SK-N-SH (cell line): ENCODE data around the gene BBIP1. TPM values are rescaled to one million over a fixed set of nuclear protein-coding genes. Genes with fewer than 3 reads are reported as not detected.

Experiments
- CTCF ChIA-PET: fragments of 300-600, 350-600 bp; formaldehyde crosslinking; extraction: SDS; loops from one replicate; lab custom pipeline; 2021; lab: Yijun Ruan, JAX
- POLR2A ChIA-PET: fragments of 350-600 bp; sonication (Branson Sonifier 250); formaldehyde crosslinking; extraction: SDS; loops from one replicate; lab custom pipeline; 2020; ENCODE audit warnings: antibody characterized with exemption, inconsistent platforms; lab: Yijun Ruan, JAX
- DNase-seq: peaks from one replicate; pipeline ENCODE4 v3.0.0; 2012
- H2AFZ ChIP-seq: fragments of 200-600 bp; sonication (generic); 2 replicates; pipeline ENCODE4 v1.8.1; 2016; ENCODE audit warnings: antibody characterized with exemption, mild to moderate bottlenecking, low read depth
- H3F3A ChIP-seq: fragments of 200-600 bp; sonication (generic); replicated peaks from 2 replicates; pipeline ENCODE3; 2016; ENCODE audit warnings: antibody characterized with exemption, mild to moderate bottlenecking; ENCODE audit not compliant: insufficient read depth
- H3K27ac ChIP-seq, 2 experiments: fragments of 200-500 bp in 1 of 2; fragments of 200-600 bp in 1 of 2; sonication (Bioruptor generic) in 1 of 2; sonication (generic), shearing (Covaris generic) in 1 of 2; 2 replicates each; pipeline versions ENCODE4 v1.5.1 to v1.6.1; 2014 to 2016; ENCODE audit warnings: low read depth in 2 of 2, inconsistent platforms in 1 of 2, low read length in 1 of 2, mild to moderate bottlenecking in 1 of 2, mixed read lengths in 1 of 2
- H3K27me3 ChIP-seq: fragments of 200-600 bp; sonication (generic), shearing (Covaris generic); 2 replicates; pipeline ENCODE4 v1.6.1; 2016; ENCODE audit warnings: mixed run types; ENCODE audit not compliant: insufficient read depth
- H3K36me3 ChIP-seq, 2 experiments: fragments of 200-500 bp in 1 of 2; fragments of 200-600 bp in 1 of 2; sonication (Bioruptor generic) in 1 of 2; sonication (generic) in 1 of 2; replicated peaks in 1 of 2; 2 replicates each; pipeline versions ENCODE3 to v1.5.1; 2014 to 2016; ENCODE audit warnings: low read length in 1 of 2, mild to moderate bottlenecking in 1 of 2; ENCODE audit not compliant: insufficient read depth in 2 of 2, control insufficient read depth in 1 of 2
- H3K4me1 ChIP-seq, 2 experiments: fragments of 200-500 bp in 1 of 2; fragments of 200-600 bp in 1 of 2; sonication (Bioruptor generic) in 1 of 2; sonication (generic), shearing (Covaris generic) in 1 of 2; 2 replicates each; pipeline versions ENCODE4 v1.5.1 to v1.6.1; 2014 to 2016; ENCODE audit warnings: low read depth in 1 of 2, low read length in 1 of 2, mixed run types in 1 of 2; ENCODE audit not compliant: insufficient read depth in 2 of 2, control insufficient read depth in 1 of 2
- H3K4me2 ChIP-seq: fragments of 200-600 bp; sonication (generic), shearing (Covaris generic); 2 replicates; pipeline ENCODE4 v1.6.1; 2017; ENCODE audit warnings: mixed run types
- H3K4me3 ChIP-seq, 2 experiments: fragments of 200-500 bp in 1 of 2; fragments of 200-600 bp in 1 of 2; sonication (Bioruptor generic) in 1 of 2; sonication (generic), shearing (Covaris generic) in 1 of 2; 2 replicates each; pipeline versions ENCODE4 v1.5.1 to v1.8.1; 2014 to 2016; ENCODE audit warnings: low read depth in 2 of 2, inconsistent platforms in 1 of 2, low read length in 1 of 2, mild to moderate bottlenecking in 1 of 2, mixed read lengths in 1 of 2, moderate library complexity in 1 of 2
- H3K79me2 ChIP-seq: fragments of 200-600 bp; sonication (generic); 2 replicates; pipeline ENCODE4 v1.8.1; 2017; ENCODE audit warnings: mild to moderate bottlenecking; ENCODE audit not compliant: insufficient read depth
- H3K9ac ChIP-seq: fragments of 200-600 bp; sonication (generic); 2 replicates; pipeline ENCODE4 v1.6.1; 2017; ENCODE audit warnings: mixed run types
- H3K9me2 ChIP-seq: fragments of 200-600 bp; sonication (generic); 2 replicates; pipeline ENCODE4 v1.6.1; 2017; ENCODE audit warnings: mixed run types
- H3K9me3 ChIP-seq: fragments of 200-600 bp; sonication (generic); 2 replicates; pipeline ENCODE4 v1.6.1; 2017; ENCODE audit warnings: mixed run types, mild to moderate bottlenecking, moderate library complexity
- H4K20me1 ChIP-seq: fragments of 200-600 bp; sonication (generic); 2 replicates; pipeline ENCODE4 v1.6.1; 2017; ENCODE audit warnings: mild to moderate bottlenecking, mixed run types; ENCODE audit not compliant: insufficient read depth
- CHD2 ChIP-seq: fragments of 150-350 bp; IDR thresholded peaks from 2 replicates; pipeline ENCODE4 v1.6.1; 2018; ENCODE audit warnings: low read length; ENCODE audit not compliant: partially characterized antibody
- CTCF ChIP-seq: fragments of 200-600 bp; sonication (generic); IDR thresholded peaks from 2 replicates; pipeline ENCODE4 v1.6.1; 2017; ENCODE audit warnings: antibody characterized with exemption, mild to moderate bottlenecking, moderate library complexity
- EP300 ChIP-seq, 2 experiments: IDR thresholded peaks; 2 replicates each; pipeline versions ENCODE4 v1.4.0 to v1.6.1; 2012; ENCODE audit warnings: borderline replicate concordance in 1 of 2, low read depth in 1 of 2, low read length in 1 of 2
- EZH2phosphoT487 ChIP-seq: fragments of 200-600 bp; sonication (generic); IDR thresholded peaks from 2 replicates; pipeline ENCODE4 v1.6.1; 2017; ENCODE audit warnings: low read depth, mixed run types, mild to moderate bottlenecking, antibody characterized with exemption, moderate library complexity, borderline replicate concordance
- FOSL2 ChIP-seq: IDR thresholded peaks from 2 replicates; pipeline ENCODE4 v1.4.0; 2012; ENCODE audit warnings: low read depth, mild to moderate bottlenecking, moderate library complexity, borderline replicate concordance
- GATA2 ChIP-seq: sonication (generic); formaldehyde crosslinking; IDR thresholded peaks from 2 replicates; pipeline ENCODE4 v1.5.0; 2020; ENCODE audit warnings: mild to moderate bottlenecking, missing genetic modification reagents
- IRF3 ChIP-seq: fragments of 150-350 bp; IDR thresholded peaks from 2 replicates; pipeline ENCODE4 v1.6.1; 2016; ENCODE audit warnings: mild to moderate bottlenecking, low read depth, low read length
- JUND ChIP-seq: IDR thresholded peaks from 2 replicates; pipeline ENCODE4 v1.4.0; 2012
- MAX ChIP-seq: IDR thresholded peaks from 2 replicates; pipeline ENCODE4 v1.4.0; 2012; ENCODE audit warnings: low read depth
- MEF2A ChIP-seq: IDR thresholded peaks from 2 replicates; pipeline ENCODE4 v1.4.0; 2012; ENCODE audit warnings: low read depth, borderline replicate concordance
- MXI1 ChIP-seq: IDR thresholded peaks from 2 replicates; pipeline ENCODE4 v1.6.1; 2012; ENCODE audit warnings: mild to moderate bottlenecking, low read depth, low read length, improper control_type of control experiment
- NRF1 ChIP-seq: IDR thresholded peaks from 2 replicates; pipeline ENCODE4 v1.6.1; 2012; ENCODE audit warnings: low read depth, mild to moderate bottlenecking, low read length
- RAD21 ChIP-seq: IDR thresholded peaks from 2 replicates; pipeline ENCODE4 v1.6.1; 2012; ENCODE audit warnings: mild to moderate bottlenecking, low read length
- RCOR1 ChIP-seq: fragments of 150-350 bp; IDR thresholded peaks from 2 replicates; pipeline ENCODE4 v1.6.1; 2017; ENCODE audit warnings: antibody characterized with exemption, low read length
- RFX5 ChIP-seq: IDR thresholded peaks from 2 replicates; pipeline ENCODE4 v1.6.1; 2012; ENCODE audit warnings: mild to moderate bottlenecking, improper control_type of control experiment, low read length
- SMC3 ChIP-seq: IDR thresholded peaks from 2 replicates; pipeline ENCODE4 v1.6.1; 2012; ENCODE audit warnings: low read depth, low read length, improper control_type of control experiment
- TAF1 ChIP-seq: IDR thresholded peaks from 2 replicates; pipeline ENCODE4 v1.6.1; 2012; ENCODE audit warnings: low read depth, mild to moderate bottlenecking, low read length, moderate library complexity, borderline replicate concordance
- TCF12 ChIP-seq: IDR thresholded peaks from 2 replicates; pipeline ENCODE4 v1.4.0; 2012
- ZBTB33 ChIP-seq: IDR thresholded peaks from 2 replicates; pipeline ENCODE4 v1.4.0; 2012; ENCODE audit warnings: low read depth, borderline replicate concordance
- WGBS: methylation state at CpG from one replicate; pipeline ENCODE4 v1.1.6; 2017; ENCODE audit warnings: low lambda C conversion rate; 5-methylcytosine and 5-hydroxymethylcytosine counted together
- polyA plus RNA-seq, 3 experiments: library from polyadenylated mRNA; depleted of rRNA; stranded (reverse); fragments of >200 nt; gene quantifications; 2 replicates each; pipeline ENCODE4 v1.2.3, GENCODE V29; 2012

BBIP1 gene
- polyA plus RNA-seq, 1 of the 3 experiments (the other 2 are of a cell fraction): 16.2 TPM

GRCh38 chr10:110918643-110919348 lies at the start of gene BBIP1 (continued):
- TF ChIP-seq RCOR1 (no peak), MAX (peak; percentile 50; the same call in 1 of the 2 replicates), GATA2 (CRISPR knock-in tag) (no peak), MEF2A (peak; percentile 19; the same call in 1 of the 2 replicates), FOSL2 (no peak), SMC3 (no peak), MXI1 (peak; percentile 45; the same call in 1 of the 2 replicates), TCF12 (peak; percentile 20; the same call in 1 of the 2 replicates), ZBTB33 (peak; percentile 42; the same call in 1 of the 2 replicates), RAD21 (no peak), CHD2 (peak; percentile 58), NRF1 (no peak)
- TF ChIP-seq, all 33 proteins: peak for 17

GRCh38 chr10:110967645-110968044 lies 48.7 kb upstream of the BBIP1 start:
- Histone ChIP-seq H2AFZ (no peak overlapping the region), H3K36me3 (peaks cover 11 to 38% of the 10 kb centered on the region in 2 experiments), H3K9ac (no peak overlapping the region), H3K4me3 (no peak overlapping the region), H3K9me2 (no peaks in the 10 kb centered on the region), H3K27ac (no peak overlapping the region), H3K9me3 (no peaks in the 10 kb centered on the region), H3F3A (no peaks in the 10 kb centered on the region), H3K4me1 (peaks cover 0 to 11% of the 10 kb centered on the region in 2 experiments; a peak in 1 of 4 replicates), H4K20me1 (peaks cover 34% of the 10 kb centered on the region), H3K4me2 (no peak overlapping the region), H3K79me2 (peaks cover 94% of the 10 kb centered on the region), H3K27me3 (no peaks in the 10 kb centered on the region)
- POLR2A ChIA-PET: no interaction called here
- no peak for DNase-seq
- WGBS: 2% methylated on average over 1 of the region's 1 CpG
- CTCF ChIA-PET: no interaction called here
- TF ChIP-seq RFX5: no peak
- no peak for TF ChIP-seq EZH2phosphoT487
- no peak for TF ChIP-seq EP300 (IDR thresholded peaks at IDR 0.05; ENCODE audit: borderline replicate concordance in 1 of 2, low read depth in 1 of 2, low read length in 1 of 2)
- no peak for TF ChIP-seq RAD21
- no peak for TF ChIP-seq JUND
- TF ChIP-seq MEF2A: no peak
- no peak for TF ChIP-seq IRF3
- no peak for TF ChIP-seq ZBTB33
- TF ChIP-seq RCOR1: no peak
- TF ChIP-seq CTCF: no peak
- TF ChIP-seq TAF1: no peak
